Stimulated activated CD4-positive, alpha-beta T cell treated with anti-CD3 and anti-CD28 coated beads, Interleukin-4, amount 100 ng/mL, for 1 hour (primary cell): ENCODE measurements around the gene ZMAT5.

ENCODE experiments used
- DNase-seq: peaks from one replicate; pipeline ENCODE4 v3.0.0-alpha.2; 2020

The ZMAT5 gene

GRCh38 chr22:29726512-29727130, 40.2 kb downstream of the ZMAT5 start:
- no peak for DNase-seq

- DNase-seq: no peak
Measured at GRCh38 chr22:29726106-29726505, 40.7 kb downstream of the ZMAT5 start.

GRCh38 chr22:29724843-29725242, 42.0 kb downstream of the ZMAT5 start:
- no peak for DNase-seq

DNA sequence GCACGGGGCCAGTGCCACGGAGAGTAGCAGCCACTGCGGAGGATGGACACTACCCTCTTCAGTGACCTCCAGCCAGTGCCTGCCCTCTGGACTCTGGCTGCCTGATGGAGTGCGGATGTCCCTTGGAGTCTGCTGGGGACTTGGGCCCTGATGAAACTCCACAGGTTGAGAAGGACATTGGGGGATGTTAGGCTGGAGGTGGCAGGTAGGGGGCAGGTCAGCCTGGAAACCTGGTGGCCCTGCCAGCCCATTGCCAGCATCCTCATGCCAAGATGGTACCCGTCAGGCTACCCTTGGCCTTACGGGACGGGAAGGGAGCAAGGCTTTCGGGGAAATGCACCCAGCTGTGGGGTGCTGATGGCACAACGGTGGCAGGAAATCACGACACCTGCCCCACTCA, 43.0 kb downstream of the ZMAT5 start:
- DNase-seq: no peak

- DNase-seq: no peak
Measured at GRCh38 chr22:29722587-29722986, 44.2 kb downstream of the ZMAT5 start.

DNA sequence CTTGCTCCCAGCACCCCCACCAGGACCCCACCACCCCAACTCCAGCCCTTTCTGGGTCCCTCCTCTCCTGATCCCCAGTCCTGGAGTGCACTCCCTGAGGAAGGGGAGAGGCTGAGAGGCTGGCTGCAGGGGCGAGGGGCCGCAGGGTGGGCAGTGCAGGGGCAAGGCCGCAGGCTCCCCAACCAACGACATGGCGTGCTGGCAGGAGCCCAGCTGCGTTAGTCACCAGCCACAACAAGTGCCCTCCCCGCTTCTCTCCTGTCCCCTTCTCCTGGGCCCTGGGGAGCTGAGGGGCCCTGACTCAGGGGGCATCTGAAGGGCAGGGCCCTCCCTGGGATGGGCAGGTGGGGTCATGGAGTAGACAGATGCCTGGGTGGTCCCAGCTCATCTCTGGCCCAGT, 44.7 kb downstream of the ZMAT5 start:
- no peak for DNase-seq

GRCh38 chr22:29720811-29721323, 45.9 kb downstream of the ZMAT5 start:
- DNase-seq: no peak

DNA sequence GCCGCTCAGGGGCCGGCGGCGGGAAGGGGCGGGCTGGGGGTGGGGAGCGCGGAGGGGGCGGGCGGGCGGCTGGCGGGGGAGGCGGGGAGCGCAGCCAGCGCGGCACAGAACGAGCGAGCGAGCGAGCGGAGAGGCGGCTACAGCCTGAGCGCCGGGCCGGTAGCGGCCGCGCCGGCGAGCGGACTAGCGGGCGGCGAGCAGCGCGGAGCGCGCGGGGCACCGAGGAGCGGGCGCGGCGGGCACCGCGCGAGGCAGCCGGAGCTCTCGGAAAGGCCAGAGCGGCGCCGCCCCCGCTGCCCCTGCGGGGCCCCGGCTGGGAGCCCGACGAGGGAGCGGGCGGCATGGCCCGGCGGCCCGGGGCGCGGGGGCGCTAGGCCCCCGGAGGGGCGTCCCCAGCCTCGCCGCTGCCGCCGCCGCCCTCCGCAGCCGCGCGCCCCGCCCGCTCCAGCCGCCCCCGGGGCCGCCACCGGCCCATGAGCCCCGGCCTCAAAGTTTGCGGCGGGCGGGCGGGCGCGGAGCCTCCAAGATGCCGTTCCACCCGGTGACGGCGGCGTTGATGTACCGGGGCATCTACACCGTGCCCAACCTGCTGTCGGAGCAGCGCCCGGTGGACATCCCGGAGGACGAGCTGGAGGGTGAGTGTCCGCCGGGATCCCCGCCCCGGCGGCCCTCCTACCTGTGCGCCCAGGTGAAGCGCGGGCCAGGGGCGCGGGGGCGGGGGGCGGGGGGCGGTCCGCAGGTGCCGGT, 46.7 kb downstream of the ZMAT5 start, which contains the start of gene CABP7:
Gene CABP7 (plus strand): TSS at position 105 of the 747 bp plus-strand sequence. CDS start 422 bp downstream, at position 527.
- DNase-seq: no peak

- DNase-seq: no peak
Measured at GRCh38 chr22:29718949-29719898, 47.6 kb downstream of the ZMAT5 start.

- DNase-seq: no peak
Measured at GRCh38 chr22:29717789-29718188, 49.0 kb downstream of the ZMAT5 start.

- no peak for DNase-seq
Measured at GRCh38 chr22:29716814-29717545, 49.8 kb downstream of the ZMAT5 start.

DNA sequence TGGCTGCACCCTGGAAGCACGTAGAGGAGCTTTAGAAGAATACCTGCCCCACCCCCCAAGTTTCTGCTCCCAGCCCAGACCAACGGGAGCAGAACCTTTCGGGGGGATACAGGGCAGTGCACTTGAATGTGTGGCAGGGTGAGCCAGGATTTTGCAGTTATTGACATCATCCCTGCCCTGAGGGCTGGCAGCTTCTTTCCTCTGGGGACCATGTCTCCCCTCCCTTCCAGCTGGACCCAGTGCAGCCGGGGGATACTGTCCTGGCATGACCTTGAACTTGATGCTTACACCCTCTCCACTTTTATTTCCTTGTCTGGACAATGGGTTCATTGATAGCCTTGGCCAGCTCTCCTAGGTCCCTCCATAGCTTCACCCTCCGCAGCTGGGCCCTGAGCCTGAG, 51.1 kb downstream of the ZMAT5 start:
- no peak for DNase-seq

DNA sequence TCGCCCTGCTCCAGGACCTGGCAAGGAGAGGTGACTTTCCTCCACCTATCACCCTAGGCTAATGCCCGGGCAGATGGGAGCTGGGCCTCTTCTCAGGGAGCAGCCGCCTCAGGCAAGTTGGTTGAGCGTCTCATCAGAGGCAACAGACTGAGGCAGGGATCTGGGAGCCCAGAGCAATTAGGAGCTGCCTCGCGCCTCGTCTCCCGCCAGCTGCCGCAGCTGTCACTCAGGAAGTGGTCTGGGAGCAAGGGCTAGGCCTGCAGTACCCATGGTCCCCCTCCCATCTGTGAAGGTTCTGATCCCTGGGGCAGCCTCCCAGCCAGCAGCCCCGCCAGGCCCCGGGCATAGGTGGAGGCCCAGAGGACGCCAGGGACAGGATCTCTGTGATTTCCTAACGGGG, 51.6 kb downstream of the ZMAT5 start:
- DNase-seq: no peak

- DNase-seq: no peak
Measured at GRCh38 chr22:29713156-29713727, 53.6 kb downstream of the ZMAT5 start.

- DNase-seq: no peak
Measured at GRCh38 chr22:29712119-29712518, 54.7 kb downstream of the ZMAT5 start.

DNA sequence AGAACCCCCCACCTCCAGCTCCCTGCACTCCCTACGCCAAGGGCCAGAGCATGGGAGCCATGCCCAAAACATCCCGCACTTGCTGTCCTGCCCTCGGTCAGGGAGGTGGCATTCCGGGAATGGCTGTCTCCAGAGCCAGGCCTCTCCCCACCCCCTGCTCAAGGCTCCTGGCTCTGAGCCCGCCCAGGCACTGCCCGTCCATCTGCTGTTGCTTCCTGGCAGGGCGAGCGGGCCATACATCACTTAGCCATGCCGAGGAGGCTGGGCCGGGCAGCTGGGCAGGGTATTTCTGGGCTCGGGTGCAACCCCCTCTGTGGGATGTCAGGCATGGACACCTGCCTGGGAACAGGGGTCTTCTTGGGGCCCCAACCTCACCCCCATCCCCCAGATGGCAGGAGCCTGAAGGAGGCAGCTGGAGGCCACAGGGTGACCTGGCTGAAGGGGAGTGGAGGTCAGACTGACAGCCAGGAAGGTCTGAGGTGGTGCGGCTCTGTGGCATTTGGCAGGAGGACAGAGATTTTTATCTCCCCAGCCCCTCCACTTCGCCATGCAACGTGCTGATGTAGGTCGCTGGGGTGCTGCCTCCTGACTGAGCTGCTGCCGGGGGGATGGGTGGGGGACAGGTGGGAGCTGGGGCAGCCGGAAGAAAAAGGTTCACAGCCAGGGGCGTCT, 55.7 kb downstream of the ZMAT5 start:
- DNase-seq: no peak

GRCh38 chr22:29710193-29710592, 56.6 kb downstream of the ZMAT5 start:
- DNase-seq: no peak

DNA sequence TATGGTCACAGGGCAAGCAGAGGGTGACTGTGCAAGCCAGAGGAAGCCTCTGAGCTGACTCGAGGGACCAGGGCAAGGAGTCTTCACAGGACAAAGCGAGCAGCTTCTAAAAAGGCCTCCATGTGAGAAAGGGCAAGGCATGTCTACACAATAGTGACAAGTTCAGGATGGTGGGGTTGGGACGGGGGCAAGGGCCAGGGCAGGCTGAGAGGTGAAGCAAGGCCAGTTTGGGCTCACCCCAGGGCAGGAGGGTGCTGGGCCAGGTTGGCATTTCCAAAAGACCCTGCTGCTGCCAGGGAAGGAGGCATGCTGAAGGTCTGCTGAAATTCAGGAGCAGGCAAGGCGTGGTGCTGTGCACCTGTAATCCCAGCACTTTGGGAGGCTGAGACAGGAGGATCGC, 59.3 kb downstream of the ZMAT5 start:
- no peak for DNase-seq

- no peak for DNase-seq
Measured at GRCh38 chr22:29707010-29707409, 59.8 kb downstream of the ZMAT5 start.

- no peak for DNase-seq
Measured at GRCh38 chr22:29706486-29706885, 60.3 kb downstream of the ZMAT5 start.

- DNase-seq: no peak
Measured at GRCh38 chr22:29705651-29706050, 61.2 kb downstream of the ZMAT5 start.
